ENCODE data around the gene PLK3.

DNA sequence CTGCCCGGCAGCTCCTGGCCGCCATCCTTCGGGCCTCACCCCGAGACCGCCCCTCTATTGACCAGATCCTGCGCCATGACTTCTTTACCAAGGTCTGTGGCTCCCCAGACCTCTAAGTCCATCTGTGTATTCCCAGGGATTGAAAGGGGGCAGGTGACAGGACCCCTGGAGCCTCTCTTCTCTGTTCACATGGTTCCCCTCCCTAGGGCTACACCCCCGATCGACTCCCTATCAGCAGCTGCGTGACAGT lies 2.8 kb downstream of the PLK3 start:
- TF ChIP-seq, protein P1, sequence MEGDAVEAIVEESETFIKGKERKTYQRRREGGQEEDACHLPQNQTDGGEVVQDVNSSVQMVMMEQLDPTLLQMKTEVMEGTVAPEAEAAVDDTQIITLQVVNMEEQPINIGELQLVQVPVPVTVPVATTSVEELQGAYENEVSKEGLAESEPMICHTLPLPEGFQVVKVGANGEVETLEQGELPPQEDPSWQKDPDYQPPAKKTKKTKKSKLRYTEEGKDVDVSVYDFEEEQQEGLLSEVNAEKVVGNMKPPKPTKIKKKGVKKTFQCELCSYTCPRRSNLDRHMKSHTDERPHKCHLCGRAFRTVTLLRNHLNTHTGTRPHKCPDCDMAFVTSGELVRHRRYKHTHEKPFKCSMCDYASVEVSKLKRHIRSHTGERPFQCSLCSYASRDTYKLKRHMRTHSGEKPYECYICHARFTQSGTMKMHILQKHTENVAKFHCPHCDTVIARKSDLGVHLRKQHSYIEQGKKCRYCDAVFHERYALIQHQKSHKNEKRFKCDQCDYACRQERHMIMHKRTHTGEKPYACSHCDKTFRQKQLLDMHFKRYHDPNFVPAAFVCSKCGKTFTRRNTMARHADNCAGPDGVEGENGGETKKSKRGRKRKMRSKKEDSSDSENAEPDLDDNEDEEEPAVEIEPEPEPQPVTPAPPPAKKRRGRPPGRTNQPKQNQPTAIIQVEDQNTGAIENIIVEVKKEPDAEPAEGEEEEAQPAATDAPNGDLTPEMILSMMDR (IDR thresholded peaks at IDR 0.05; ENCODE audit: low read depth, low read length) = no peak
- no peak for TF ChIP-seq MYC (IDR thresholded peaks at IDR 0.05; ENCODE audit: low read depth, low read length)
- TF ChIP-seq POLR2A (IDR thresholded peaks at IDR 0.05; ENCODE audit: extremely low read depth, insufficient read length) = no peak

Data from NB4 (cell line).